ENCODE measurements around the gene RICTOR.

The RICTOR gene

DNA sequence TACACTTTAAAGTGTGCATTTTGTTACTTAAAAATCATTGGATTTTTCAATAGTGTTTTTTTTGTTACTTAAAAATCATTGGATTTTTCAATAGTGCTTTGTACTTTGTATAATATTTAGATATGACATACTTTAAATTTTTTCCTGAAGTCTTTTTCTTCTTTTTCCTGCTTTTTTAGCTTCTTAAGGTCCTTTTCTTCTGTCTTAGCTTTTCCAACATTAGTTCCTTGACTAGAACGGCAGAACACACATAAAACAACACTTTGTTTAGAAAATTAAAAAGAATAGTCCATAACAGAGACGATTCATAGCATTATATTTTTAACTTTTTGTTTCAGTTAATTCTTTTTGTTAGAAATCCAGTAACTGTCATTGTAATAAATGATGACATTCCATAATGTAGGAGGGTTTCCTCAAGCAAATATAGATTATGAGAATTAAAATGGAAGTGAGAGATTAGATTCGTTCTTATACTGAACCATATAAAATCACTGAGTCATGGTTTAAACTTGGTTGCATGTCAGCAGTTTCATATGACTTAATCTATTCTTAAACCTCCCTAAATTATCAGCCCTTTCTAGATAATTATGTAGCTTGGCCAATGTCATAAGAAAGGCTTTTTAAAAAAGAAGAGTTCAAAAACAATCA lies 45.3 kb upstream of the RICTOR start:
- TF ChIP-seq, protein P1, sequence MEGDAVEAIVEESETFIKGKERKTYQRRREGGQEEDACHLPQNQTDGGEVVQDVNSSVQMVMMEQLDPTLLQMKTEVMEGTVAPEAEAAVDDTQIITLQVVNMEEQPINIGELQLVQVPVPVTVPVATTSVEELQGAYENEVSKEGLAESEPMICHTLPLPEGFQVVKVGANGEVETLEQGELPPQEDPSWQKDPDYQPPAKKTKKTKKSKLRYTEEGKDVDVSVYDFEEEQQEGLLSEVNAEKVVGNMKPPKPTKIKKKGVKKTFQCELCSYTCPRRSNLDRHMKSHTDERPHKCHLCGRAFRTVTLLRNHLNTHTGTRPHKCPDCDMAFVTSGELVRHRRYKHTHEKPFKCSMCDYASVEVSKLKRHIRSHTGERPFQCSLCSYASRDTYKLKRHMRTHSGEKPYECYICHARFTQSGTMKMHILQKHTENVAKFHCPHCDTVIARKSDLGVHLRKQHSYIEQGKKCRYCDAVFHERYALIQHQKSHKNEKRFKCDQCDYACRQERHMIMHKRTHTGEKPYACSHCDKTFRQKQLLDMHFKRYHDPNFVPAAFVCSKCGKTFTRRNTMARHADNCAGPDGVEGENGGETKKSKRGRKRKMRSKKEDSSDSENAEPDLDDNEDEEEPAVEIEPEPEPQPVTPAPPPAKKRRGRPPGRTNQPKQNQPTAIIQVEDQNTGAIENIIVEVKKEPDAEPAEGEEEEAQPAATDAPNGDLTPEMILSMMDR (IDR thresholded peaks at IDR 0.05) = no peak
- H3K36me3 ChIP-seq (ENCODE audit: control insufficient read depth, insufficient read depth, low read length) = no peaks in the 10 kb centered on the region
- H3K4me2 ChIP-seq (ENCODE audit: low read length) = no peak overlapping the region
- no peaks in the 10 kb centered on the region for H3K4me1 ChIP-seq
- H2AFZ ChIP-seq = no peak overlapping the region
- H3K27me3 ChIP-seq (ENCODE audit: control insufficient read depth, insufficient read depth, low read length) = no peaks in the 10 kb centered on the region
- no peak overlapping the region for H3K4me3 ChIP-seq (ENCODE audit: low read depth, low read length)
- no peaks in the 10 kb centered on the region for H3K9me3 ChIP-seq (ENCODE audit: control insufficient read depth, low read length)
- no peak overlapping the region for H3K27ac ChIP-seq
- no peaks in the 10 kb centered on the region for H3K79me2 ChIP-seq
- H3K9ac ChIP-seq = no peak overlapping the region

DNA sequence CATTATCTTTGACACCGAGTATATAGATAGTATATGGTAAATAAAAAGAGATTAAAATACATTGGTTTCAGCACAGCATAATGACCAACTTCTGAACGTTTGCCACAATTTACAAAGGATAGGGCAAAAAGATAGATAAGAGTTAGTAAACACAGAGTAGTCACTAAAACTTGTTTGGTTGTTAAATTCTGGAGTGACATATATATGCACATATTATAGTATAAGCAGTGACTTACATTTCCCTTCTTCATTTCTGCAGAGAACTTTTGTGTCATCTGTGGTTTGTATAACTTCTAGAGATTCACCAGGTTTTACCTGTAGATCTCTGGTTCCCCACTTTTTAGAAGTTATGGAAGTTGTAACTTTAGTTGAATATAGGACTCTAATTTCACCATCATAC lies 44.4 kb upstream of the RICTOR start:
- H3K79me2 ChIP-seq = no peaks in the 10 kb centered on the region
- no peaks in the 10 kb centered on the region for H3K4me1 ChIP-seq
- H3K4me2 ChIP-seq (ENCODE audit: low read length) = no peak overlapping the region
- no peaks in the 10 kb centered on the region for H3K9me3 ChIP-seq (ENCODE audit: control insufficient read depth, low read length)
- TF ChIP-seq, protein P1 (IDR thresholded peaks at IDR 0.05) = no peak
- H3K27me3 ChIP-seq (ENCODE audit: control insufficient read depth, insufficient read depth, low read length) = no peaks in the 10 kb centered on the region
- H2AFZ ChIP-seq = no peak overlapping the region
- no peak overlapping the region for H3K4me3 ChIP-seq (ENCODE audit: low read depth, low read length)
- no peak overlapping the region for H3K9ac ChIP-seq
- H3K27ac ChIP-seq = no peak overlapping the region
- H3K36me3 ChIP-seq (ENCODE audit: control insufficient read depth, insufficient read depth, low read length) = no peaks in the 10 kb centered on the region

DNA sequence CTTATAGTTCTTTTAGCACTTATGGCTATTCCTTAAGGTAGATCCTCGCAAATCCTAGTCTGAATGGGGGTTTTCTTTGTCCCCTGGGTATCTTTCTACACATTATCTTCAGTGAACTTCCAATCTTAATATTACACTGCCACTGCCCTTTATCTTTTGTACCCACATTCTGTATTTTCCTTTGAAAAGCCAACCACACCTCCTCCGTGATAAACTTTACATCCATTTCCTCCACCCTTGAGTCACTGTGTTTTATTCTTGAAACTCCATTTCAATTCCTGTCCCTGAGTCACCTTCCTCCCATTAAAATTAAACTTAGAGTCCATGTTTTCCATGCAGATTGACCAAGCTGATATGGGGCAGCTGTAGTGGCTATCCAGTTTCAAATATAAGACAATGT lies 43.2 kb upstream of the RICTOR start:
- H3K79me2 ChIP-seq = no peaks in the 10 kb centered on the region
- H3K4me2 ChIP-seq (ENCODE audit: low read length) = no peak overlapping the region
- no peak overlapping the region for H3K9ac ChIP-seq
- H3K4me3 ChIP-seq (ENCODE audit: low read depth, low read length) = no peak overlapping the region
- no peaks in the 10 kb centered on the region for H3K4me1 ChIP-seq
- H3K9me3 ChIP-seq (ENCODE audit: control insufficient read depth, low read length) = no peaks in the 10 kb centered on the region
- no peaks in the 10 kb centered on the region for H3K36me3 ChIP-seq (ENCODE audit: control insufficient read depth, insufficient read depth, low read length)
- TF ChIP-seq, protein P1 (IDR thresholded peaks at IDR 0.05) = no peak
- H3K27me3 ChIP-seq (ENCODE audit: control insufficient read depth, insufficient read depth, low read length) = no peaks in the 10 kb centered on the region
- no peak overlapping the region for H3K27ac ChIP-seq
- H2AFZ ChIP-seq = no peak overlapping the region

DNA sequence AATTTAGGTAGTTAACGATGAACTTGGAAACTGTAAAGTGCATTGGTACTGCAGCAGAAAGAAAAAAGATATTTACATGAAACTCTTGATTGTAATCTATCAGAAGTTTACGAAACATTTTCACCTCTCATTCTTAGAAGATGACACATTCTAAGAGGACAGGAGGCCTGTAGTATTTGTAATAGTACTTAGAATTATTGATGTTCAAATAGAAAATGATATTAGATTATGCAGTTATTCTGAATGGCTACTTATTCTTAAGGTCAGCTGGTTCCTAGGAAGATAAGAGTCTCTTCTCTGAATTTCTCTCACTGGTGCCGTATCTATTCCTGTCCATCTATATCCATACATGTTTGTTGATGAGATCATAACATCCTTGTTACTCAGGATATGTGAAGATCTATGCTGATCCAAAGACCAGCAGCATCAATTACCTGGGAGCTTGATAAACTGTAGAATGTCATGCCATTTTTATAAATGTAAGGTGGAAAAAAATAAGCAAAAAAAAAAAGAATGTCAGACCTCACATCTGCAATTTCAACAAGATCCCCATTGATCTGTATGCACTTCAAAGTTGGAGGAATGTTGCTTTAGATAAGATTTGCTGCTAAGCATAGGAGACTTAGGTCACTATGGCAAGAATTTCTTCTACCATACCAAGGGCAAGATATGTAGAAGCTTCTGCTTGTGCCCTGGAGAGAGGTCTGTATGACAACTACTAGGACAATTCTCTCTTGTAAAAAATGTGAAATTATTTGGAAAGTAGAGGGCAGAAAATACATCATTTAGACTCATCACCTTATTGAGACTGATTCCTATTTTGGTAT lies 42.4 kb upstream of the RICTOR start:
- no peaks in the 10 kb centered on the region for H3K79me2 ChIP-seq
- no peaks in the 10 kb centered on the region for H3K4me1 ChIP-seq
- no peak overlapping the region for H3K4me3 ChIP-seq (ENCODE audit: low read depth, low read length)
- no peak overlapping the region for H3K27ac ChIP-seq
- H3K36me3 ChIP-seq (ENCODE audit: control insufficient read depth, insufficient read depth, low read length) = no peaks in the 10 kb centered on the region
- no peaks in the 10 kb centered on the region for H3K9me3 ChIP-seq (ENCODE audit: control insufficient read depth, low read length)
- H3K9ac ChIP-seq = no peak overlapping the region
- no peak overlapping the region for H2AFZ ChIP-seq
- H3K27me3 ChIP-seq (ENCODE audit: control insufficient read depth, insufficient read depth, low read length) = no peaks in the 10 kb centered on the region
- TF ChIP-seq, protein P1 (IDR thresholded peaks at IDR 0.05) = no peak
- no peak overlapping the region for H3K4me2 ChIP-seq (ENCODE audit: low read length)
